ENCODE results near the gene DOCK2.
"Not testable (repeated sequence)": the region's sequence is repeated elsewhere in the genome, so short reads cannot be mapped to it uniquely, and the experiment has no call there.

DOCK2 gene

GRCh38 chr5:169756071-169756765, 119.1 kb downstream of the DOCK2 start:
- DNase-seq (ENCODE audit: low spot score): no peak

GRCh38 chr5:169757016-169757415, 119.9 kb downstream of the DOCK2 start:
- DNase-seq (ENCODE audit: low spot score): no peak

- no peak for DNase-seq (ENCODE audit: low spot score)
Measured at GRCh38 chr5:169758886-169759285, 121.8 kb downstream of the DOCK2 start.

- no peak for DNase-seq (ENCODE audit: low spot score)
Measured at GRCh38 chr5:169760229-169760628, 123.2 kb downstream of the DOCK2 start.

GRCh38 chr5:169762338-169763095, 125.4 kb downstream of the DOCK2 start:
- DNase-seq (ENCODE audit: low spot score): no peak

GRCh38 chr5:169763376-169764017, 126.4 kb downstream of the DOCK2 start:
- DNase-seq (ENCODE audit: low spot score): no peak

- DNase-seq (ENCODE audit: low spot score): no peak
Measured at GRCh38 chr5:169764018-169764378, 126.9 kb downstream of the DOCK2 start.

GRCh38 chr5:169765176-169765996, 128.3 kb downstream of the DOCK2 start:
- no peak for DNase-seq (ENCODE audit: low spot score)

- DNase-seq (ENCODE audit: low spot score): not testable (repeated sequence)
Measured at GRCh38 chr5:169766943-169767342, 129.9 kb downstream of the DOCK2 start.

GRCh38 chr5:169767938-169768337, 130.9 kb downstream of the DOCK2 start:
- DNase-seq (ENCODE audit: low spot score): no peak

- DNase-seq (ENCODE audit: low spot score): no peak
Measured at GRCh38 chr5:169768416-169768815, 131.3 kb downstream of the DOCK2 start.

GRCh38 chr5:169770109-169770508, 133.0 kb downstream of the DOCK2 start:
- DNase-seq (ENCODE audit: low spot score): no peak

GRCh38 chr5:169772256-169772655, 135.2 kb downstream of the DOCK2 start:
- DNase-seq (ENCODE audit: low spot score): no peak

- no peak for DNase-seq (ENCODE audit: low spot score)
Measured at GRCh38 chr5:169772688-169773087, 135.6 kb downstream of the DOCK2 start.

- DNase-seq (ENCODE audit: low spot score): no peak
Measured at GRCh38 chr5:169777159-169777558, 140.1 kb downstream of the DOCK2 start.

GRCh38 chr5:169778622-169779596, 141.8 kb downstream of the DOCK2 start:
- DNase-seq (ENCODE audit: low spot score): no peak

- no peak for DNase-seq (ENCODE audit: low spot score)
Measured at GRCh38 chr5:169781420-169782345, 144.6 kb downstream of the DOCK2 start.

- DNase-seq (ENCODE audit: low spot score): no peak
Measured at GRCh38 chr5:169785771-169786618, 148.9 kb downstream of the DOCK2 start.

GRCh38 chr5:169788168-169788567, 151.1 kb downstream of the DOCK2 start:
- DNase-seq (ENCODE audit: low spot score): no peak
